HG03039 (cell line): Measurements from ENCODE around the gene KCNH2.

Experiments used
- ATAC-seq: cut with Tn5 transposase; IDR thresholded peaks from one replicate; pipeline ENCODE4 v1.9.1; 2021; ENCODE audit warnings: mild to moderate bottlenecking, moderate library complexity; ENCODE audit not compliant: unreplicated experiment

KCNH2 gene

GRCh38 chr7:150994838-150995510, 16.9 kb upstream of the KCNH2 start:
- ATAC-seq: no peak

GRCh38 chr7:150994141-150994837, 16.2 kb upstream of the KCNH2 start:
- ATAC-seq: no peak

- ATAC-seq: no peak
These were observed 15.4 kb upstream of the KCNH2 start for GRCh38 chr7:150993511-150993910.

- no peak for ATAC-seq
These were observed 14.7 kb upstream of the KCNH2 start for GRCh38 chr7:150992833-150993302.

DNA sequence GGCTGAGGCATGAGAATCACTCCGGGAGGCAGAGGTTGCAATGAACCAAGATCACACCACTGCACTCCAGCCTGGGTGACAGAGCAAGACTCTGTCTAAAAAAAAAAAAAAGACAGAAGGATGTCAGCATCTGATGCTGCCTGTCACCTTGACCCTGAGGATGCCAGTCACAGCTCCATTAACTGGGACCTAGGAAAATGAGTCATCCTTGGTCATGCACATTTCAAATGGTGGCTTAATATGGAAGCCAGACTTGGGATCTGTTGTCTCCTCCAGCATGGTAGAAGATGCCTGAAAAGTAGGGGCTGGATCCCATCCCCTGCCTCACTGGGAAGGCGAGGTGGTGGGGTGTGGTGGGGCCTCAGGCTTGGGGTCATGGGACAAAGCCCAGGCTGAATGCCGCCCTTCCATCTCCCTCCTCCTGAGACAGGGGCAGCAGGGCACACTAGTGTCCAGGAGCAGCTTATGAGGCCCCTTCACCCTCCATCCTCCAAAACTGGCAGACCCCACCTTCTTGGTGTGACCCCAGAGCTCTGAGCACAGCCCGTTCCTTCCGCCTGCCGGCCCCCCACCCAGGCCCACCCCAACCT, 14.0 kb upstream of the KCNH2 start:
- no peak for ATAC-seq

- no peak for ATAC-seq
These were observed 12.5 kb upstream of the KCNH2 start, which contains the start of gene NOS3 for GRCh38 chr7:150990416-150991186. TSS of gene NOS3 (plus strand) at chr7:150991017. CDS start at chr7:150993804, 2,787 bp downstream.

DNA sequence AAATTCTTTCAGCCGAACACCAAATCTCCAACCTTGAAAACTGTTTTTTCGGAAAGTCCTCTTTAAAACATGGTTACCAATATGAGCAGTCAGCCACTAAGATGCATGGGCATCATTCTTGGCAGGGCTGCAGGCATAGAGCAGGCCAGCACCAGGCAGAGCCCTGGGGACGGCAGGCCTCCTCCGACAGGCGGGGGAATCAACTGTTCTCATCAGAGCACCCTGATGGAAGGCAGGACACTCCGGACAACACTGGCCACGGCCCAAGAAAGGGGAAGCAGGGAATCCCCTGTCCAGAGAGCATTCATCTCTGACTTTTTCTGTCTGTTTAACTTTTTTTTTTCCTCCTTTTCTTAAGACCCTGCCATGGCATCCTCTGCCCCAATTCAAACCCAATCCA, 11.3 kb upstream of the KCNH2 start:
- no peak for ATAC-seq

- ATAC-seq: no peak
These were observed 10.4 kb upstream of the KCNH2 start for GRCh38 chr7:150988230-150989226.

DNA sequence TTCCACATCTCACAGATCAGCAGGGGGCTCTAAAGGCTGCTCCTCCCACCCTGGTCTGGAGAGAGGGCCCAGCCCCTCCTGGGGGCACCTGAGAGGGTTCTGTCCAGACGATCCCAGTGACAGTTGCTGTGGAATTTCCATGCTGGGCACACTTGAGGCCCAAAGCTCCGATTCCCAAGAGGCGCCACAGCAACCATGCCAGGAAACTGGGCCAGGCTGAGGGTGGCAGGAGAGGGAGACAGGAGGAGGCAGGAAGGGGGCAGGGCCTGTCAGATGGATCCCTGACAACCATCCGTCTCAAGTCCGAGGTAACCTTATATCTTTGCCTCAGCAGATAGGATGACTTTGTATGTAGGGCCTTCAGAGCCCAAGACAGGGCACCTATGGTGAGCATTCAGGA, 8.4 kb upstream of the KCNH2 start:
- ATAC-seq: no peak

GRCh38 chr7:150986099-150986512, 8.0 kb upstream of the KCNH2 start:
- ATAC-seq: no peak

DNA sequence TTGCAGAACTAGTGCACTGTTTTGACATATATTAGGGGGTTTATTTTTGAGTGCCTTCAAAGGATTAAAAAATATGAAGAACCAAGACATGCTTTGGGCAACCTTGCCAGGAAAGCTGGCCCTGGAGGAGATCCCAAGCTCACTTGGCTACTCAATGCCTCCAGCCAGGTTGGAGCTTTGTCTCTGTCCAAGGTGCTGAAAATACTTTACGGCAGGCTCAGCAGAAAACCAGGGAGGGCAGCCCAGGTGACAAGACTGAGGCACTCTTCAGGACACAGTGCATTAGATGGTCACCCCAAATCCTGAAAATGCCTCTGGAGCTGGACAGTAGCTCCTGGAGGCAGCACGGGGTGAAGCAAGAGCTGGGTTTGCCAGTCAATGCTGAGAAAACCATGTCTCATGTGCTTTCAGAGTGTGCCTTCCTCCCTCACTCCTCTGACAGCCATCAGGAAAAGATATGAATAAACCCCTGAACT, 5.8 kb upstream of the KCNH2 start:
- ATAC-seq: no peak

GRCh38 chr7:150982351-150982750, 4.2 kb upstream of the KCNH2 start:
- no peak for ATAC-seq

DNA sequence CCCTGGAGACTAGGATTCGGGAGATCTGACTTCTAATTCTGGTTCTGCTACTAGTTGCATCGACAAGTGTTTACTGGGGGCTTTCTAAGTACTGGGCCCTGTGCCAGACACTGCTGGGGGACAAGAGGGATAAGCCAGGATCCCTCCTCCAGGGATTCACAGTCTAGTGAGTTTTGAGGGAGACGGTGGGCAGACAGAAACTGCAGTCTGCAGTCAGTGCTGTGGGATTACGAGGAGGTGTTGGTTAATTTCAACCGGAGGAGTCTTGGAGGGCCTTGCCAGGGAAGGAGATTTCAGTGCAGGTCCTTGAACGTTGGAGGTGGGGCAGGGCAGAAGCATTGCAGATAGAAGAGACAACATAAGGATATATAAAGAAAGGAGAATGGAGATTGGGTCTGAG, 3.5 kb upstream of the KCNH2 start:
- no peak for ATAC-seq

- no peak for ATAC-seq
These were observed 2.5 kb upstream of the KCNH2 start for GRCh38 chr7:150980663-150981062.

GRCh38 chr7:150979713-150980390, 1.7 kb upstream of the KCNH2 start:
- no peak for ATAC-seq

DNA sequence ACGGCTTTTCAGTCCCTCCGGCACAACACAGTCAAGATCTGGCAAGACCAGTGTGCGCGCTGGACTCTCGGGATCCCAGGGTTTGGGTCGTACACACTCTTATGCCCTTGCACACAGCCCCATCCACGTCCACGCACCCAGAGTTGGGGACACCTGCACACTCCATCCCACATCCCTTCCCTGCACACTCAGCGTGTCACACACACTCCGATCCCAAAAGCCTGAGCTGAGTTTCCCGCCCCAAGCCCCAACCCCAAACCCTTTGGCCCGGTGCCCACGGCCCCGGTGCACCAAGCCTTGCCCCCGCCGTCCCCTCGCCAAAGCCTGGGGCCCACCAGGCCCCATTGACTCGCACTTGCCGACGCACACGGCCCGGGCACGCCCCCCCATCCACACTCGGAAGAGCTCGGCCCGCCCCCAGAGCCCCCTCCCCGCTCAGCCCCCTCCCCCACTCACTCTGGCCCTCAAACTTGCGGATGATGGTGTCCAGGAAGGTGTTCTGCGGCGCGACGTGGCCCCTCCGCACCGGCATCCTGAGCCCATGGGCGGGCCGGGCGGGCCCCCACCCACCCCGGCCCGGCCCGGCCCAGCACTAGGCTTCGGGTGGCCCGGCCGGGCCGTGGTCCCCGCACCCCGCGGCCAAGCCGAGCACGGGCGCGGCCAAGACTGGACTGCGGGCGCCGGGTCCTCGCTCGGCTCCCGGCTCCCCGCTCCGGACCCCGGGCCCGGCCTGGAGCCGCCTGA, 567 bp downstream of the KCNH2 start:
- ATAC-seq: no peak

DNA sequence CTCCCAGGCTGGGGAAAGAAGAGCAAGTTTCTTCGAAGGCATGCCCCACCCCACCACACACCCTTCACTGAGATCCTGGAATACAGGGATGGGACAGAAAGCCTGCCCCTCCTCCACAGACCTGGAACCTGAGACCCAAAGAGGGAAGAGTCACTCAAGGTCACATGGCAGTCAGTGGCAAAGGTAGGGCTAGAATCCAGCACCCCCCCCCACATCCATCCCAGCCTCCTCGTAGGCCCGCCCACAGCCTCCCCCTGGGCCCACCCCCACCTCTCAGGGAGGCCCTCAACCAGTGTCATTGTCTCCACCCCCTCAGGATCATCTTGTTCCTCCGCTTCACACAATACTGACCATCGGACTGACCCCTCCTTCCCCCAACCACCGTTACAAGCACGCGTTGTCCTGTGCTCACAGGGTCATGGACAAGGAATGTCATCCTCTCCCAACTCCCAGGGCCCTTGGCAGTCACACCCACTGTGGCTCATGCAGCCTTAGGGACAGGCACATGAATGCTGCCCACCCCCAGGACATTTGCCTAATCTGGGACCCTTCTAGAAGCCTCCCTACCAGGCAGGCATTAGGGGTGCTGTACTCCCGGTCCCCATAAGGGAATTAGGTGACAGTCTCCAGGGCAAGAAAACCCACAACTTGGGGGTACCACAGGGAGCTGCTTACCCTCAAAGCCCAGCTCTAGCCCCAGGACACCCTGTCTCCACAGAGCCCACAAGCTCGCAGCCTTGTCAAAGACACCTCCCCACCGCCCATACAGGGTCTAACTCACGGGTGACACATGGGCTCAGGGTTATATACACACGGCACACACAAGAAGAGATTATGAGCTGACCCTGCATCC, 1.4 kb downstream of the KCNH2 start:
- ATAC-seq: no peak
